ENCODE measurements around the gene BMPER. TPM values are rescaled to one million over a fixed set of nuclear protein-coding genes. Genes with fewer than 3 reads are reported as not detected.

BMPER gene
- total RNA-seq, 3 donors from 2014 or later (not counting 1 experiment from before 2014, with no cell fraction given) = 0.32 to 0.64 (median 0.50) TPM

GRCh38 chr7:33981671-33982424 is 76.5 kb downstream of the BMPER start:
- intact Hi-C loops (cut with micrococcal nuclease) = no loop called here
- no peaks in the 10 kb centered on the region for H3K27me3 Mint-ChIP-seq (ENCODE audit: low read depth in 2 of 2)
- Histone ChIP-seq H3K4me1 (ENCODE audit: control insufficient read depth, insufficient read depth, low read length) (no peaks in the 10 kb centered on the region), H3K27ac (ENCODE audit: low read length) (no peak overlapping the region), H3K36me3 (ENCODE audit: control insufficient read depth, insufficient read depth, low read length) (no peaks in the 10 kb centered on the region), H3K4me3 (ENCODE audit: low read length) (no peak overlapping the region), H3K9me3 (ENCODE audit: control insufficient read depth, insufficient read depth, low read length) (no peaks in the 10 kb centered on the region), H3K27me3 (ENCODE audit: control insufficient read depth, insufficient read depth, low read length) (no peaks in the 10 kb centered on the region)
- ATAC-seq (no peak), DNase-seq (no peak)
- H3K27ac Mint-ChIP-seq = no peak overlapping the region
- H3K4me3 Mint-ChIP-seq = no peak overlapping the region
- no peak for TF ChIP-seq CTCF (IDR thresholded peaks at IDR 0.05)
- 64% methylated on average over 5 of the region's 5 CpGs for WGBS (ENCODE audit: insufficient coverage)
- no peaks in the 10 kb centered on the region for H3K4me1 Mint-ChIP-seq
- H3K9me3 Mint-ChIP-seq = no peaks in the 10 kb centered on the region
- H3K36me3 Mint-ChIP-seq = no peaks in the 10 kb centered on the region

GRCh38 chr7:33982425-33982786 is 77.1 kb downstream of the BMPER start:
- 83% methylated on average over 2 of the region's 2 CpGs for WGBS (ENCODE audit: insufficient coverage)
- H3K27ac Mint-ChIP-seq = no peak overlapping the region

GRCh38 chr7:33986451-33986850 is 81.1 kb downstream of the BMPER start:
- Mint-ChIP-seq H3K4me3 (no peak overlapping the region), H3K27ac (no peak overlapping the region), H3K4me1 (no peaks in the 10 kb centered on the region), H3K27me3 (ENCODE audit: low read depth in 2 of 2) (no peaks in the 10 kb centered on the region), H3K36me3 (no peaks in the 10 kb centered on the region), H3K9me3 (no peaks in the 10 kb centered on the region)
- no peak for TF ChIP-seq CTCF (IDR thresholded peaks at IDR 0.05)
- H3K27ac ChIP-seq (ENCODE audit: low read length) = no peak overlapping the region
- 80% methylated on average over 1 of the region's 2 CpGs for WGBS (ENCODE audit: insufficient coverage)
- H3K4me3 ChIP-seq (ENCODE audit: low read length) = no peak overlapping the region
- DNase-seq (no peak), ATAC-seq (no peak)
- intact Hi-C loops (cut with micrococcal nuclease) = no loop called here
- H3K36me3 ChIP-seq (ENCODE audit: control insufficient read depth, insufficient read depth, low read length) = no peaks in the 10 kb centered on the region
- H3K9me3 ChIP-seq (ENCODE audit: control insufficient read depth, insufficient read depth, low read length) = no peaks in the 10 kb centered on the region
- no peaks in the 10 kb centered on the region for H3K27me3 ChIP-seq (ENCODE audit: control insufficient read depth, insufficient read depth, low read length)
- no peaks in the 10 kb centered on the region for H3K4me1 ChIP-seq (ENCODE audit: control insufficient read depth, insufficient read depth, low read length)

More at GRCh38 chr7:33982425-33982786, 77.1 kb downstream of the BMPER start:
- H3K4me1 ChIP-seq (ENCODE audit: control insufficient read depth, insufficient read depth, low read length) = no peaks in the 10 kb centered on the region
- H3K4me3 ChIP-seq (ENCODE audit: low read length) = no peak overlapping the region
- H3K27me3 Mint-ChIP-seq (ENCODE audit: low read depth in 2 of 2) = no peaks in the 10 kb centered on the region
- ATAC-seq = no peak
- no peaks in the 10 kb centered on the region for H3K4me1 Mint-ChIP-seq
- no peaks in the 10 kb centered on the region for H3K27me3 ChIP-seq (ENCODE audit: control insufficient read depth, insufficient read depth, low read length)
- H3K27ac ChIP-seq (ENCODE audit: low read length) = no peak overlapping the region
- no peak for TF ChIP-seq CTCF (IDR thresholded peaks at IDR 0.05)
- no peaks in the 10 kb centered on the region for H3K36me3 ChIP-seq (ENCODE audit: control insufficient read depth, insufficient read depth, low read length)
- DNase-seq = no peak
- no peaks in the 10 kb centered on the region for H3K9me3 ChIP-seq (ENCODE audit: control insufficient read depth, insufficient read depth, low read length)
- H3K36me3 Mint-ChIP-seq = no peaks in the 10 kb centered on the region
- no peak overlapping the region for H3K4me3 Mint-ChIP-seq
- H3K9me3 Mint-ChIP-seq = no peaks in the 10 kb centered on the region
- intact Hi-C loops (cut with micrococcal nuclease) = no loop called here
